Adipocyte (in vitro differentiated cells): Measurements from ENCODE around the gene APAF1.
A peak's percentile ranks its signal among the peaks of the same experiment; 100 is the strongest.
"Not testable (repeated sequence)": the region's sequence is repeated elsewhere in the genome, so short reads cannot be mapped to it uniquely, and the experiment has no call there.

Experiments
- DNase-seq: peaks from one replicate; pipeline ENCODE4 v3.0.0-alpha.2; 2015; ENCODE audit warnings: low read depth
- H3K27me3 ChIP-seq: replicated peaks from 2 replicates; pipeline ENCODE4 v1.7.0; 2013; ENCODE audit warnings: mild to moderate bottlenecking, low read length, moderate library complexity; ENCODE audit not compliant: control insufficient read depth, insufficient read depth
- H3K36me3 ChIP-seq: 2 replicates; pipeline ENCODE4 v1.7.0; 2013; ENCODE audit warnings: low read length, mild to moderate bottlenecking, moderate library complexity; ENCODE audit not compliant: control insufficient read depth, insufficient read depth, severe bottlenecking
- H3K4me1 ChIP-seq: 2 replicates; pipeline ENCODE4 v1.7.0; 2013; ENCODE audit warnings: mild to moderate bottlenecking, low read length, moderate library complexity; ENCODE audit not compliant: control insufficient read depth, insufficient read depth
- H3K4me3 ChIP-seq: 2 replicates; pipeline ENCODE4 v1.7.0; 2013; ENCODE audit warnings: mild to moderate bottlenecking, low read length, moderate library complexity
- H3K9ac ChIP-seq: 2 replicates; pipeline ENCODE4 v1.7.0; 2013; ENCODE audit warnings: mild to moderate bottlenecking, low read length, moderate library complexity
- H3K9me3 ChIP-seq: 2 replicates; pipeline ENCODE4 v1.7.0; 2013; ENCODE audit warnings: mild to moderate bottlenecking, low read length, moderate library complexity; ENCODE audit not compliant: control insufficient read depth

Gene APAF1

GRCh38 chr12:98644712-98645571 is at the start of gene APAF1, which contains the start of gene IKBIP:
APAF1 (plus strand) TSS chr12:98645290; CDS start chr12:98648360, 3,070 bp downstream.
IKBIP (minus strand) TSS chr12:98644788; CDS start chr12:98644701, 87 bp downstream.
- peak; percentile 99 for DNase-seq
- H3K36me3 ChIP-seq = peaks cover 14% of the 10 kb centered on the region
- peak within 1 kb of the TSS; percentile 99 for H3K4me3 ChIP-seq
- peaks cover 8% of the 10 kb centered on the region for H3K4me1 ChIP-seq
- H3K27me3 ChIP-seq = no peaks in the 10 kb centered on the region
- H3K9ac ChIP-seq = peak within 1 kb of the TSS; percentile 90
- H3K9me3 ChIP-seq = no peaks in the 10 kb centered on the region

GRCh38 chr12:98597313-98597712 is 47.8 kb upstream of the APAF1 start:
- not testable (repeated sequence) for H3K9ac ChIP-seq, H3K27me3 ChIP-seq, DNase-seq, H3K9me3 ChIP-seq
- peaks cover 70% of the 10 kb centered on the region for H3K36me3 ChIP-seq
- peaks cover 10% of the 10 kb centered on the region for H3K4me1 ChIP-seq
- H3K4me3 ChIP-seq = peak overlapping the region; percentile 96

DNA sequence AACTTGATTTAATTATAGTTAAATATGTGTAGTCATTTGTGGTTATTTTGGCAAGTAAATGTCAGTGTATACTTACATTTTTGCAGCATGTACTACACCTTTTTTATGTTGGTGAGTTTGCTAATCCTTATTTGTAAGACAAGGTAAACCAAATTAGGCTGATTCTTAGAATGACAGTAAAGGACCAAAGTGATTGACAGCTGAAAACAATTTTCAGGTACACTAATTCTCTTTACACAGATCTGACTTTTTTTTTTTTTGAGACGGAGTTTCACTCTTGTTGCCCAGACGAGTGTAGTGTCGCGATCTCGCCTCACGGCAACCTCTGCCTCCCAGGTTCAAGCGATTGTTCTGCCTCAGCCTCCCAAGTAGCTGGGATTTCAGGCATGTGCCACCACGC is 43.2 kb upstream of the APAF1 start:
- H3K4me3 ChIP-seq = no peak overlapping the region
- peaks cover 3% of the 10 kb centered on the region for H3K4me1 ChIP-seq
- no peaks in the 10 kb centered on the region for H3K9me3 ChIP-seq
- H3K9ac ChIP-seq = no peak overlapping the region
- no peaks in the 10 kb centered on the region for H3K27me3 ChIP-seq
- peaks cover 80% of the 10 kb centered on the region for H3K36me3 ChIP-seq
- no peak for DNase-seq

- no peaks in the 10 kb centered on the region for H3K9me3 ChIP-seq
- H3K4me3 ChIP-seq = no peak overlapping the region
- no peak for DNase-seq
- H3K27me3 ChIP-seq = no peaks in the 10 kb centered on the region
- H3K9ac ChIP-seq = no peak overlapping the region
- H3K36me3 ChIP-seq = peaks cover 34% of the 10 kb centered on the region
- H3K4me1 ChIP-seq = peaks cover 3% of the 10 kb centered on the region
Measured at GRCh38 chr12:98606359-98606988, 38.6 kb upstream of the APAF1 start.

- DNase-seq = no peak
- H3K27me3 ChIP-seq = no peaks in the 10 kb centered on the region
- H3K9me3 ChIP-seq = no peaks in the 10 kb centered on the region
- H3K36me3 ChIP-seq = peaks cover 11% of the 10 kb centered on the region
- H3K4me1 ChIP-seq = peaks cover 3% of the 10 kb centered on the region
- H3K4me3 ChIP-seq = no peak overlapping the region
- H3K9ac ChIP-seq = no peak overlapping the region
Measured at GRCh38 chr12:98610596-98610995, 34.5 kb upstream of the APAF1 start.

DNA sequence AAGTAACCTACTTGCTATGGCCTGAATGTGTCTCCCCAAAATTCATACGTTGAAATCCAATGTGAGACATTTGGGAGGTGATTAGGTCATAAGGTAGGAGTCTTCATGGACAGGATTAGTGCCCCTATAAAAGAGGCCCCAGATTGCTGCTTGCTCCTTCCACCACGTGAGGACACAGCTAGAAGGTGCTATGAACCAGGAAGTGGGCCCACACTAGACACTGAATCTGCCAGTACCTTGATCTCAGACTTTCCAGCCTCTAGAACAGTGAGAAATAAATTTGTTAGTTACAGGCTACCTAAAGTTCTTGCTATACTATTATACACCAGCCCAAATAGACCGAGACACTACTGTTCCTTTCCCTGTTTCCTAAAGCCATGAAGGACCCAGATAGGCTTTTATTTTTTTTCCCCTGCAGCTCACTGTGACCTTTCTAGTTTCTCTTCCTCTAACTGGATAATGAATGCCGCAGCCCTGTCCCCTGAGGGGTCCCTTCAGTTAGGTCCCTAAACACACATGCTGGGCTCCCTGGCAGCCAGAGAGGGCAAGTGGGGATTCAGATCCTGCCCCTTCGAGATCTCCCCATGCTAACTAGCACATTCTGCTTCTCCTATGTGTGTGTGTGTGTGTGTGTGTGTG is 32.3 kb upstream of the APAF1 start:
- Histone ChIP-seq H3K9ac (no peak overlapping the region), H3K4me3 (no peak overlapping the region), H3K4me1 (no peaks in the 10 kb centered on the region), H3K27me3 (no peaks in the 10 kb centered on the region), H3K9me3 (no peaks in the 10 kb centered on the region), H3K36me3 (peaks cover 11% of the 10 kb centered on the region)
- DNase-seq = no peak

DNA sequence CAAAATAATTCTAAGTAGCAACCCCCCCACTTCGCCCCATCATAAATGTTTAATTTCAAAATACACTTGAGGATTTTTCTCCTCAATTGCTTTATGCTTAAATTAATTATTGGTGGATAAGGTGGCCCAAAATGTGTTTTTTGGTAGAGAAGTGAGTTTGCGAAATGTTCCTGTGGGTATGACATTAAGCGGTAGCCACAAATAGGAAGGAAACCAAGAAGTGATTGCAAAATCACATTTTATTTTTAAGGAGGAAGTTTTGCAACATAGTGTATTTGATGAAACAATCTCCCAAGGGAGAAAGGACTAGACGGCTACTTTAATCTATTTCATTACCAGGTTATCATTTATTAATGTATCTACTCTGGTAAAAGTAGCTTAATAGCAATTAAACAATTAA is 26.1 kb upstream of the APAF1 start:
- Histone ChIP-seq H3K36me3 (peaks cover 2% of the 10 kb centered on the region), H3K9ac (no peak overlapping the region), H3K27me3 (no peaks in the 10 kb centered on the region), H3K4me3 (no peak overlapping the region), H3K9me3 (no peaks in the 10 kb centered on the region), H3K4me1 (peaks cover 11% of the 10 kb centered on the region)
- peak; percentile 87 for DNase-seq

- no peak overlapping the region for H3K9ac ChIP-seq
- peak; percentile 64 for DNase-seq
- H3K4me1 ChIP-seq = peaks cover 5% of the 10 kb centered on the region
- H3K4me3 ChIP-seq = no peak overlapping the region
- H3K9me3 ChIP-seq = no peaks in the 10 kb centered on the region
- no peaks in the 10 kb centered on the region for H3K27me3 ChIP-seq
- peaks cover 9% of the 10 kb centered on the region for H3K36me3 ChIP-seq
Measured at GRCh38 chr12:98635657-98636323, 9.3 kb upstream of the APAF1 start.

DNA sequence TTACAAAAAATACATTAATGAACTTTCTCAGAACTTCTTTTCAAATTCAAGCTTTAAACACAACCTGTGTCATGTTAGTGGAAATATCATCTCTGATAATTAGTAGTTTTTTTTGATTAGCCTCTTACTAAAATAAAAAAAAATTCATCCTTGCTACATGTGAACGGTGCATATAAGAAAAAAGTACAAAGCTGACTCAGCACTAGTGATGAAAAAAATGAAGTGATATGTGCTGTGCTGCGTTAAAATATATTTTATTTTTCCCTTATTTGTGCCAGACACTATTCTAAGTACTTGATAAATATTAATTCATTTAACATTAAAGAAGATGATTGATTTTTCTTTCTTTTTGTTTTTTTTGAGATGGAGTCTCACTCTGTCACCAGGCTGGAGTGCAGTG is 8.0 kb upstream of the APAF1 start:
- no peak for DNase-seq
- Histone ChIP-seq H3K4me3 (no peak overlapping the region), H3K36me3 (peaks cover 7% of the 10 kb centered on the region), H3K9me3 (no peaks in the 10 kb centered on the region), H3K9ac (no peak overlapping the region), H3K4me1 (peaks cover 13% of the 10 kb centered on the region), H3K27me3 (no peaks in the 10 kb centered on the region)

DNA sequence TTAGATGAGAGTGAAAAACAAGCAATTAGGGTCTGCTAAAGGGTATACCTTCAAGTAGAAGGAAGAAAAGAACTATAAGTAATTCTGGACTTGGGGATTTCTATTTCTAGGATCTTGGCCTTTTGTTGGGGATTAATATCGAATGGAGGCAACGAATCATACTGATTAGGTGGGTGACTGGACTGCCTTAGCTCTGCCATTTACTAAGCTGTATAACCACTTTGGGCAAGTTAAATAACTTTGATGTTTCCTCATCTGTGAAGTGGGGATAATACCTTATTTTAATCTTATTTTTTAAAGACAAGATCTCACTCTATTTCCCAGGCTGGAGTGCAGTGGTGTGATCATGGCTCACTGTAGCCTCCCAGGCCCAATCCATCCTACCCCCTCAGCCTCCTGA is 7.1 kb upstream of the APAF1 start:
- H3K9me3 ChIP-seq = no peaks in the 10 kb centered on the region
- H3K36me3 ChIP-seq = peaks cover 2% of the 10 kb centered on the region
- H3K27me3 ChIP-seq = no peaks in the 10 kb centered on the region
- H3K4me3 ChIP-seq = no peak overlapping the region
- H3K4me1 ChIP-seq = peaks cover 13% of the 10 kb centered on the region
- DNase-seq = no peak
- H3K9ac ChIP-seq = no peak overlapping the region

DNA sequence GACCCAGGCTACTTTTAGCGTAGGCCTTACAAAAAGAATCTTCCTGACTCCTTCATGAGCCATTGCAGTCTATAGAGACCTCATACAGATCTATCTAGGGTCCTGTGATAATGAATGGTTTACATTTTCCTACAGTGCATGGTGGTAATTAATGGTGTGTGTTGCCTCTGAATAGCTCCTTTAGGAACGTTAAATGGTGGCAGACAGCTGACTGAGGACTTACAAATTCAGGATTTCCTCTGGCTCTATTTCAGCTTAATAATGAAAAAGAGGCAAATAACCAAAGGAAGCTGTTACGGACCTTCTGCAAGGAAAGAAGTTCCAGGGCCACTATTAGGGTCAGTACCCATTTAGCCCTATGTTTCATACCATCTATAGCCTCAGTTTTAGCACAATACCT is 5.6 kb upstream of the APAF1 start:
- no peaks in the 10 kb centered on the region for H3K9me3 ChIP-seq
- no peaks in the 10 kb centered on the region for H3K27me3 ChIP-seq
- no peak overlapping the region for H3K9ac ChIP-seq
- no peak for DNase-seq
- H3K36me3 ChIP-seq = no peaks in the 10 kb centered on the region
- H3K4me3 ChIP-seq = no peak overlapping the region
- peaks cover 13% of the 10 kb centered on the region for H3K4me1 ChIP-seq
